Cerebellar nuclear complex (tissue), 1 donor: ENCODE measurements around the gene PLPP3.

Source experiments
- DNase-seq, 2 experiments: peaks; one replicate each; lab custom pipeline; 2025; lab: John Stamatoyannopoulos, UW

Gene PLPP3

GRCh38 chr1:56496158-56496557 lies 83.2 kb downstream of the PLPP3 start:
- DNase-seq: no peak

GRCh38 chr1:56495538-56495937 lies 83.8 kb downstream of the PLPP3 start:
- no peak for DNase-seq

- DNase-seq: no peak
Measured at GRCh38 chr1:56494306-56494705, 85.1 kb downstream of the PLPP3 start.

GRCh38 chr1:56493826-56494225 lies 85.5 kb downstream of the PLPP3 start:
- no peak for DNase-seq

GRCh38 chr1:56491441-56491840 lies 87.9 kb downstream of the PLPP3 start:
- no peak for DNase-seq

GRCh38 chr1:56490619-56491018 lies 88.7 kb downstream of the PLPP3 start:
- DNase-seq: no peak

- DNase-seq: no peak
Measured at GRCh38 chr1:56489695-56490094, 89.7 kb downstream of the PLPP3 start.

- no peak for DNase-seq
Measured at GRCh38 chr1:56484695-56485094, 94.7 kb downstream of the PLPP3 start.

- DNase-seq: no peak
Measured at GRCh38 chr1:56483104-56483503, 96.3 kb downstream of the PLPP3 start.

GRCh38 chr1:56482486-56482885 lies 96.9 kb downstream of the PLPP3 start:
- DNase-seq: no peak

- DNase-seq: no peak
Measured at GRCh38 chr1:56481140-56481694, 98.1 kb downstream of the PLPP3 start.

- DNase-seq: no peak
Measured at GRCh38 chr1:56478734-56479133, 100.6 kb downstream of the PLPP3 start.

- no peak for DNase-seq
Measured at GRCh38 chr1:56477164-56478111, 101.9 kb downstream of the PLPP3 start.

- DNase-seq: no peak
Measured at GRCh38 chr1:56473582-56474270, 105.6 kb downstream of the PLPP3 start.

GRCh38 chr1:56472860-56473259 lies 106.5 kb downstream of the PLPP3 start:
- no peak for DNase-seq

- DNase-seq: no peak
Measured at GRCh38 chr1:56469640-56470371, 109.6 kb downstream of the PLPP3 start.

- no peak for DNase-seq
Measured at GRCh38 chr1:56468518-56468917, 110.8 kb downstream of the PLPP3 start.

- DNase-seq: no peak
Measured at GRCh38 chr1:56466538-56466937, 112.8 kb downstream of the PLPP3 start.

GRCh38 chr1:56464294-56464693 lies 115.1 kb downstream of the PLPP3 start:
- DNase-seq: no peak

- DNase-seq: no peak
Measured at GRCh38 chr1:56463376-56463775, 116.0 kb downstream of the PLPP3 start.

- no peak for DNase-seq
Measured at GRCh38 chr1:56462209-56462608, 117.2 kb downstream of the PLPP3 start.
